ENCODE data around the gene AP2B1. TPM values are rescaled to one million over a fixed set of nuclear protein-coding genes. Genes with fewer than 3 reads are reported as not detected.

Gene AP2B1
- total and polyA plus RNA-seq, 9 of the 15 experiments (the other 6 are each of a cell fraction or from before 2014, with no cell fraction given): 60.1 to 287 (median 105) TPM

DNA sequence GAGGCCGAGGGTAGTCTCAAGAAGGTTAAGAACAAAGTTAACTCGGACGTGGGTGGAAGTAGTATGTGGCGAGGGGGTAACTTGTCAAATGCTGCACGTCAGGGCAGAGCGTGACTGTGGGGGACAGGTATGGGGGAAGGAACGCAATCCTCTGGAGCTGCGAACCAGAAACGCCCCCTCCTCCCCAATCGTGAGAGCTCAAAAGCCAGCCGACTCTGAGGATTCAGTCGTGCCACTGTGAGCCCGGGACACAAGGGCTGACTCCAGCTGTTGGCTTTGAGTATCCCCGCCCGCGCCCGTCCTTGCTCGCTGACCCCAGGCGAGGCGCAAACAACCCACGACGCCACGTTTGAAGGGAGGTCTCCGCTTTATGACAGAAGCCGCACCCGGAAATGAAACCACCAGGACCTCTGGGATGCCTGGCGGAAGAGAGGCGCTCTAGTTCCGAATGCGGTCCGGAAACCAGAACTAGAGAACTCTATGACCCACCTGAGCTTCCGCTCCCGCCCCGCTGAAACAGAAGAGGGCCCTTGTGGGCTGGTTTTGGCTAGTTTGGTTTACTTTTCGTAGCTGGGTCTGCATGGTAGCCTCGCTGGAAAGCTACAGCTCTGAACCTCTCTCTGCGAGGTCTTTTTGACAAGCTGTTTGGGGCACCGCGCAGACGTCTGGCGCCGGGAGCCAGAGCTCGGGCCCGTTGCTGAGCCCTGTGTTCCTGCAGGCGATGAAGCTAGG lies 8.8 kb upstream of the AP2B1 start, which contains the start of gene PEX12 (continued):
- no peak for TF ChIP-seq NELFE (IDR thresholded peaks at IDR 0.05; ENCODE audit: insufficient read depth, insufficient read length)
- no peak for TF ChIP-seq KAT8 (IDR thresholded peaks at IDR 0.05; ENCODE audit: low read depth)
- no peak for TF ChIP-seq ZNF133 (CRISPR knock-in tag; IDR thresholded peaks at IDR 0.05)
- TF ChIP-seq MTA3 (IDR thresholded peaks at IDR 0.05; ENCODE audit: borderline replicate concordance): 0 out of 2 replicates have a peak, but pooled peaks have one; percentile 77
- peak; percentile 21; the same call in 1 of the 2 replicates for TF ChIP-seq RB1 (IDR thresholded peaks at IDR 0.05; ENCODE audit: low read depth)
- TF ChIP-seq ZFP36 (IDR thresholded peaks at IDR 0.05; ENCODE audit: low read depth, low read length, partially characterized antibody): no peak
- no peak for TF ChIP-seq ZNF3 (CRISPR knock-in tag; IDR thresholded peaks at IDR 0.05)
- TF ChIP-seq, protein P1, sequence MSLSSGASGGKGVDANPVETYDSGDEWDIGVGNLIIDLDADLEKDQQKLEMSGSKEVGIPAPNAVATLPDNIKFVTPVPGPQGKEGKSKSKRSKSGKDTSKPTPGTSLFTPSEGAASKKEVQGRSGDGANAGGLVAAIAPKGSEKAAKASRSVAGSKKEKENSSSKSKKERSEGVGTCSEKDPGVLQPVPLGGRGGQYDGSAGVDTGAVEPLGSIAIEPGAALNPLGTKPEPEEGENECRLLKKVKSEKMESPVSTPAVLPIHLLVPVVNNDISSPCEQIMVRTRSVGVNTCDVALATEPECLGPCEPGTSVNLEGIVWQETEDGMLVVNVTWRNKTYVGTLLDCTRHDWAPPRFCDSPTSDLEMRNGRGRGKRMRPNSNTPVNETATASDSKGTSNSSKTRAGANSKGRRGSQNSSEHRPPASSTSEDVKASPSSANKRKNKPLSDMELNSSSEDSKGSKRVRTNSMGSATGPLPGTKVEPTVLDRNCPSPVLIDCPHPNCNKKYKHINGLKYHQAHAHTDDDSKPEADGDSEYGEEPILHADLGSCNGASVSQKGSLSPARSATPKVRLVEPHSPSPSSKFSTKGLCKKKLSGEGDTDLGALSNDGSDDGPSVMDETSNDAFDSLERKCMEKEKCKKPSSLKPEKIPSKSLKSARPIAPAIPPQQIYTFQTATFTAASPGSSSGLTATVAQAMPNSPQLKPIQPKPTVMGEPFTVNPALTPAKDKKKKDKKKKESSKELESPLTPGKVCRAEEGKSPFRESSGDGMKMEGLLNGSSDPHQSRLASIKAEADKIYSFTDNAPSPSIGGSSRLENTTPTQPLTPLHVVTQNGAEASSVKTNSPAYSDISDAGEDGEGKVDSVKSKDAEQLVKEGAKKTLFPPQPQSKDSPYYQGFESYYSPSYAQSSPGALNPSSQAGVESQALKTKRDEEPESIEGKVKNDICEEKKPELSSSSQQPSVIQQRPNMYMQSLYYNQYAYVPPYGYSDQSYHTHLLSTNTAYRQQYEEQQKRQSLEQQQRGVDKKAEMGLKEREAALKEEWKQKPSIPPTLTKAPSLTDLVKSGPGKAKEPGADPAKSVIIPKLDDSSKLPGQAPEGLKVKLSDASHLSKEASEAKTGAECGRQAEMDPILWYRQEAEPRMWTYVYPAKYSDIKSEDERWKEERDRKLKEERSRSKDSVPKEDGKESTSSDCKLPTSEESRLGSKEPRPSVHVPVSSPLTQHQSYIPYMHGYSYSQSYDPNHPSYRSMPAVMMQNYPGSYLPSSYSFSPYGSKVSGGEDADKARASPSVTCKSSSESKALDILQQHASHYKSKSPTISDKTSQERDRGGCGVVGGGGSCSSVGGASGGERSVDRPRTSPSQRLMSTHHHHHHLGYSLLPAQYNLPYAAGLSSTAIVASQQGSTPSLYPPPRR (CRISPR knock-in tag; IDR thresholded peaks at IDR 0.05; ENCODE audit: borderline replicate concordance): no peak
- peak; percentile 55 to 62 for TF ChIP-seq NRF1 (conservative IDR thresholded peaks at IDR 0.05 in 1 of 2, IDR thresholded peaks at IDR 0.05 in 1 of 2)
- no peak for TF ChIP-seq ZNF23 (CRISPR knock-in tag; IDR thresholded peaks at IDR 0.05)
- TF ChIP-seq DDX20 (tag; IDR thresholded peaks at IDR 0.05; ENCODE audit: low read depth): no peak
- peak; percentile 69 for TF ChIP-seq CTCFL (IDR thresholded peaks at IDR 0.05; ENCODE audit: borderline replicate concordance, insufficient read depth, low read depth, low read length, poor library complexity, severe bottlenecking)
- no peak for TF ChIP-seq SMARCB1 (IDR thresholded peaks at IDR 0.05; ENCODE audit: insufficient read length, low read depth)
- peak in 1 of 2 experiments; percentile 29; a peak in 1 of 4 replicates for TF ChIP-seq FOXA3 (CRISPR knock-in tag; conservative IDR thresholded peaks at IDR 0.05 in 1 of 2, IDR thresholded peaks at IDR 0.05 in 1 of 2)
- no peak for TF ChIP-seq STAG1 (CRISPR knock-in tag; IDR thresholded peaks at IDR 0.05; ENCODE audit: borderline replicate concordance)
- no peak for TF ChIP-seq POU5F1 (IDR thresholded peaks at IDR 0.05; ENCODE audit: borderline replicate concordance, low read depth, low read length, partially characterized antibody)
- peak; percentile 97 for TF ChIP-seq POLR2G (IDR thresholded peaks at IDR 0.05; ENCODE audit: low read depth, low read length)
- TF ChIP-seq U2AF1 (optimal IDR thresholded peaks at IDR 0.05; ENCODE audit: low read depth, low read length): no peak
- TF ChIP-seq ILK (tag; IDR thresholded peaks at IDR 0.05; ENCODE audit: borderline replicate concordance, low read depth): no peak
- 0 out of 2 replicates have a peak, but pooled peaks have one; percentile 17 for TF ChIP-seq DMBX1 (CRISPR knock-in tag; IDR thresholded peaks at IDR 0.05; ENCODE audit: borderline replicate concordance)
- peak; percentile 49; the same call in 1 of the 2 replicates for TF ChIP-seq ZKSCAN8 (CRISPR knock-in tag; IDR thresholded peaks at IDR 0.05)

Data from K562 (cell line).